Left colon (tissue), 2 donors: Measurements from ENCODE around the gene DUOXA1. TPM values are rescaled to one million over a fixed set of nuclear protein-coding genes. Genes with fewer than 3 reads are reported as not detected.
"Not testable (repeated sequence)": the region's sequence is repeated elsewhere in the genome, so short reads cannot be mapped to it uniquely, and the experiment has no call there.

ENCODE experiments used
- ATAC-seq: fragments of 200-7000 bp; cut with Tn5 transposase; one replicate; pipeline ENCODE4 v1.9.1; 2020; ENCODE audit warnings: mild to moderate bottlenecking, moderate library complexity
- DNase-seq, 2 donors: peaks; one replicate each; pipeline ENCODE4 v3.0.0-alpha.2; 2020
- intact Hi-C, 2 donors: fragments of 100-400 bp; cut with DNase I in 1 of 2; cut with micrococcal nuclease in 1 of 2; formaldehyde crosslinking; loops; one replicate each; pipeline versions ENCODE4 v1.11.2 to v1.14.0; 2022; cut with DNase I, micrococcal nuclease
- total RNA-seq, 2 donors: library from RNA; stranded (reverse); fragmentation: NEBNext Ultra II Directional; extraction: Animal tissue kit (Norgen Biotek cat#: 25700); gene quantifications; one replicate each; pipeline ENCODE4 v1.2.1, GENCODE V29; 2021
- donor health status: DM: no; HTN: no; CAD: no.
- donor health status: DM: yes; HTN: yes; CAD: no.

The DUOXA1 gene
- total RNA-seq, 2 donors from 2014 or later, result 0.67 to 1.6 TPM

DNA sequence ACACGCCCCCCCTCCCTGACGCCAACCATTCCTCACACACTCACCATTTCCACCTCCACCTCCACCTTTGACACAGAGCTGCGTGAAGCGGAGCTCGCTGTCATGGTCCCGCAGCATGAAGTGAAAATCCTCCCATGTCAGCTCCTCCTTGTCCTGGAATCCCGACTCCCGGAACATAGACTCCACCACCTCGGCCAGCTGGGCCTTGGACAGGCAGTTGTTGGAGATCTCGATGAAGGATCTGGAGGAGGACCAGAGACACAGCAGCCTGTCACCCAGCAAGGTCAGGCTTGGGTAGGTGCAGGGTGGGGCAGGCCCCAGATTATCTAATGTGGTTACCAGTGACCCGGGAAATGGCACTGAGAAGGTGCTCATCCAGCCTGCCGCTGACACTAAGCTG, 27.9 kb downstream of the DUOXA1 start:
- ATAC-seq, result no peak
- intact Hi-C loops, result no loop called here
- DNase-seq, result peak in 1 of 2 donors; percentile 15

DNA sequence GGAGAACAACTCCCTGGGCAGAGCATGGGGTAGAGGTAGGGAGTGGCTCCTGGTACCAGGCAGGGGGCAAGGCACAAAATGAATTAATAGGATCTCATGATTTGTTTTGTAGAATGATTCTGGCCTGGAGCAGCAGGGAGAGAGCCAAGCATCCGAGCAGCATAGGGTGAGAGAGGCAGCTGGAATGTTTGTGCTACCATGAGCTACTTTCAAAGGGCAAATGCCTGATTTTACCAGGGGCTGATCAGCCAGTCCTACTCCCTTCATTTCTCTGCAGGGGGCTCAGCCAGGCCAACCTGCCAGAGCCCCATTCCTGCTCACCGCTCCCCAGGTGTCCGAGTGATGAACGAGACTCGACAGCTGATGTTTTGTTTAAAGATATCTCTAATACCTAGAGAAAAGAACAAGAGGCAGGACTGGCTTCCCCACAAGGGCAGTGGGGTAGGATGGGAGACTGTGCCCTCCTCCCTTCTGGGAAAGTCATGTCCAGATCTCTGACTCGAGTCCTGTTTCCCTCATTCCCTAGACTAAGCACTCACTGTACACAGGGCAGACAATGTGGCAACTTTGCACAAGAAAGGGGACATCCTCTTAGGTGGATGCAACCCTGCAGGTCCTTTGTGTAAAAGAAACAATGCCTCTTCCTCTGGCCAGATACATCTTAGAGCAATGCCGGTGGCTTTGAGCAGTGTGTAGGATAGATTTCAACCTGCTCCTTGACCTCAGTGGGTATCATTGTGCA, 28.6 kb downstream of the DUOXA1 start:
- ATAC-seq (no peak), DNase-seq (peak in 1 of 2 donors; percentile 7)

DNA sequence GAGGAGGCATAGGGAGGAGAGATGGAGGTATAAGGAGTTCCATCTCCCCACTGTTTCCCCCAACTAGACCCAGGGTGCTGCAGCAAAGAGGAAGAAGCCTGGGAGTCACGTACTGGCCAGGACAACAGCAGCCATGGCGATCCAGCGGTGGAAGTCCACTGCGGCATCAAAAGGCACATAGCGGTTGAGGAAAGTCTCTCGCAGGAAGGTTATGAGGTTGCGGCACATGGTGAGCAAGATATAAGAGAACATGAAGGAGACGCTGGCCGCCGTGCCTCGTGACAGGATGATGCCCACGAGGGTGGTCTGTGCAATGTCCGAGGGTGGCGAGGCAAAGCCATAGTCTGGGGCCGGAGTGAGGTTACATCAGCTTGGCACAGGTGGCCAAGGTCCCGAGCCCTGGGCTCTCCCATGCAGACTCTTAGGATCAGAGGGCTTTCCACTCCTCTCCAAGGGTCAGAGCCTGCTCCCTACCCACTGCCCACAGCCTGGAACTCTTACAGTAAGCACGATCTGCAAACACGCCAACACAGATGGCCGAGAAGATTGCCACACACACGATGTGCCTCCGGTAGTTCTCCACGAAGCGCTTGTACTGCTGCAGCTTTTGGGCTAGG, 30.0 kb downstream of the DUOXA1 start:
- ATAC-seq (no peak), DNase-seq (peak in 1 of 2 donors; percentile 19)
- intact Hi-C loops, result no loop called here

More for the DNA sequence above, 28.6 kb downstream of the DUOXA1 start:
- intact Hi-C loops, result no loop called here

DNA sequence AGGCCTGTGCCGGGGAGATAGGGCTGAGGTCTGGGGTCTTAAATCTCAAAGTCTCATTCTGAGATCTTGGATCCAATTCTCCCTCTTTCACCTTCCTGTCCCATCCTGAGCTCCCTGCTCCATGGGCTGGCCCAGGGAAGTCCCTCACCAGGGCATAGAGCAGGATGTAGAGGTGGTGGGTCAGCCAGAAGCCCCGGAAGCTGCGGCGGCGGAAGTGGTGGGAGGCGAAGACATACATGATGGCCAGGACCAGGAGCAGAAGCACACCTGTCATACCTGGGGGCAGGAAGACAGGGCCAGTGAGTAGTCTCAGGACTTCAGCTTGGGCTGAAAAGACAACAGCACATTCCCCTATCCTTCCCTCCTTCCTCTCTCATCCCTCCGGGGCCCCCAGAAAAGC, 32.2 kb downstream of the DUOXA1 start:
- intact Hi-C loops, result no loop called here
- no peak for ATAC-seq
- DNase-seq, result peak in 1 of 2 donors; percentile 8

DNA sequence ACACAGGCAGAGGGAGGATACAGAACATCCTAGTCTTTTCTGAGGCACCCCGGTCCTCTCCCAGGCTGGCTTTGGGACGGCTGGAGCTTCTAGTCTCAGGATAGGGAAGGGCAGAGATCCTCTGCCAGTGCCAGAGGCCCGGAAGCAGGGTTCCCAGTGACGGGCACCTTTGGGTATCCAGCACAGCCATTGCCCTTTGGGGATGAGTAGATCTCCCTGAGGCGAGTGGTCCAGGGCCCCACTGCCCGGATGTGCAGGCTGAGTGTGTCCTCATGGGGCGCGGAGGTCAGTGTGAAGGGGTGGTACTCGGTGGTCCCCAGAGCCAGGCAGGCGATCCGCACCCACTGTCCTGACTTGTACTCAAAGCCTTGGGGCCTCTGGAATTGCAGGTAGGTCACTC, 34.0 kb downstream of the DUOXA1 start:
- ATAC-seq (no peak), DNase-seq (peak in 1 of 2 donors; percentile 21)
- intact Hi-C loops, result no loop called here

DNA sequence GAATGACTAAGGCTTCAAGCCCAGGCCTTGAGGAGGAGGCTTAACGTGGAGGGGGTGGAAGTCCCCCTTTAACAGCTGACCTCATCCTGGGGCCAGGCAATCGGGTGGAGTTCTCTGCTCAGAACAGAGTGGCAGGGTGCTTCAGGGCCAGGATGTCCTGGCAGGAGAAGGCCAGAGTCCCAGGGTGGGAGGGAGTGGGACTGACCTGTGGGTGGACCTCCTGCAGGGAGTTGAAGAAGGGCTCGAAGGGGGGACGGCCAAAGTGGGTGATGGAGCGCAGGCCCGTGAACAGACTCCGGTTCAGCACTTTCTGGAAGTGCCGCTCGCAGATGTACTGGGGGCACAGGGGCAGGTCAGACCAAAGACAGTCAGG, 35.3 kb downstream of the DUOXA1 start:
- intact Hi-C loops, result no loop called here
- DNase-seq (peak in 1 of 2 donors; percentile 22), ATAC-seq (no peak)

DNA sequence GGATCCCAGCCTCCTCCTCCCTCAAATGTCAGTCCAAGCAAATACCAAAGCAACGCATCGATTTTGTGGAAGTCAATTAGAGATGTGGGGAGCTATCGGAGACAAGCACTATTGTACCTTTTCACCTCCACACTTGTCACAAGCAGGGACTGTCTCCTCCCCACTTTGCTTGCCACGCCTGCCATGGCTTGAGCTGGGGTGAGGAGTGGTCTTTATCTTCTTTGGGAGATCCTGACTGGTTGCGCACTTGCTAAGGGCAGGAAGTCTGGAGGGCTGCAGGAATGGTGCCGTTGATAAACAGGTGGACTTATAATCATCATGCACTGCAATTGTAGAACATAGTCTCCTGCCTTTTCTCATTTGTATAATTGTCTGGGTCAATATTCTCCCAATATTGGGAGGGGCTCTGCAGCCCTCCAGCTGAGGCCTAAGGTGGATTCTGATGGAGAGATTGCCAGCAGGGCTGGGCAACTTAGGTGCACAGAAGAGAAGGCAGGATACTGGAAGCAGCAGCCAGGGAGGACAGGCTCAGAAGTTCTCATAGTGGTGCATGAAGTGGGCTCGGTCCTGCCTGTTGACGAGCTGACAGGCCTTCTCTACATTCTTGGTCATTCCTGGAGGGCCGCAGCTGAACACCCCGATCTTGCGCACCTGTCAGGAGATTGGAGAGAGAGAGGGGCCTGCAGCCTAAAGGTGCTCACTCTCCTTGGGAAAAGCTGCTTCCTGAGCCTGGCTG, 35.9 kb downstream of the DUOXA1 start:
- intact Hi-C loops, result no loop called here
- DNase-seq, result peak in 1 of 2 donors; percentile 16
- ATAC-seq, result no peak

DNA sequence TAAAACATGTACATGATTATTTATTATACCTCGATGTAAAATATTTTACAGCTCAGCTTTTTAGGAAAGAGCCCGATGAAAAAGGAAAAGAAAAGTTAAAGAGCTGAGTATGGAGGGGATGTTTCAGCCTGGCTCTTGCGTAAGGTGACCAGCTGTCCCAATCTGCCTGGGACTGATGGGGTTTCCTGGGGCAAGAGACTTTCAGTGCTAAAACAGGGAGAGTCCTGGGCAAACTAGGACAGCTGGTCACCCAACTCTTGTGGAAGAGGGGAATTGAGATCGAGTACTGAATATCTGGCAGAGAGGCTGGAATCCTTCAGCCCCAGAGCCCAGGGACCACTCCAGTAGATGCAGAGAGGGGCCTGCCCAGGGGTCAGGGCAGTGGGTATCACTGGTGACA, 36.7 kb downstream of the DUOXA1 start:
- ATAC-seq (no peak), DNase-seq (peak in 1 of 2 donors; percentile 10)
- intact Hi-C loops, result no loop called here

DNA sequence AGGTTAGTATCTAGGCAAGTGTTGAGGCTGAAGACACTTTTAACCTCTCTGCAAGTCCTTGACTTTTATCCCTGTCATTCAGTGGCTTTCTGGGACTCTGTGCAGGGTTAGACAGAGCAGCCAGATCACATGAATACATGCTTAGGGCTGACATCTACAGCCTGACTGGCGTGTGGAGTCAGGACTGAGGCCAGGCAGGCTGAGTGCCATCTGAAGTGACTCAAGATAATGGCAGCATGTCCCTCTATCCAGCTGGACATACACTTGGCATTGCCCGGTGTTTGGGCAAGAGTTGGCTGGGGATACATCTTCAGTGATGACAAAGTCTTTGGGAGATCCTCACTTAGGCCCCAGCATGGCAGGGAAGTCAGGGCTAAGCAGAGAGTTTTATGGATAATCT, 38.1 kb downstream of the DUOXA1 start:
- ATAC-seq (no peak), DNase-seq (peak in 1 of 2 donors; percentile 12)
- intact Hi-C loops, result no loop called here

DNA sequence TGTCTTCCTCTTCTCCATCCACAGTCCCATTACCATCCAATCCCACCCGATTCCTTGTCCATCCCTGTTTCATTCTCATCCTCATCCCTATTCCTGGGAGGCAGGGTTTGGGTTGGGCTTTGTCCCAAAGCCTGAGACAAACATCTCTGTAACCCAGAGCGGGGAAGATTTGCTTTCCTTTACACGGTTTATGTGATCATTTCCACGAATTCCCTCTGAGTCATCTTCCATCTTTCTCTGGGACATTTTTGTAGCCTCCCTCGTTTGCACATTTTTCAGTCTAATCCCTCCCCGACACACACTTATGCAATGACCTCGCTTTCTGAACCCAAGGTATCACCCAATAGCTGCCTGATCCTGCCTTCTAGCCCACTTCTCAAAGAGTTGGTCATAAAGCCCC, 38.5 kb downstream of the DUOXA1 start:
- ATAC-seq (no peak), DNase-seq (peak in 1 of 2 donors; percentile 12)
- intact Hi-C loops, result no loop called here

DNA sequence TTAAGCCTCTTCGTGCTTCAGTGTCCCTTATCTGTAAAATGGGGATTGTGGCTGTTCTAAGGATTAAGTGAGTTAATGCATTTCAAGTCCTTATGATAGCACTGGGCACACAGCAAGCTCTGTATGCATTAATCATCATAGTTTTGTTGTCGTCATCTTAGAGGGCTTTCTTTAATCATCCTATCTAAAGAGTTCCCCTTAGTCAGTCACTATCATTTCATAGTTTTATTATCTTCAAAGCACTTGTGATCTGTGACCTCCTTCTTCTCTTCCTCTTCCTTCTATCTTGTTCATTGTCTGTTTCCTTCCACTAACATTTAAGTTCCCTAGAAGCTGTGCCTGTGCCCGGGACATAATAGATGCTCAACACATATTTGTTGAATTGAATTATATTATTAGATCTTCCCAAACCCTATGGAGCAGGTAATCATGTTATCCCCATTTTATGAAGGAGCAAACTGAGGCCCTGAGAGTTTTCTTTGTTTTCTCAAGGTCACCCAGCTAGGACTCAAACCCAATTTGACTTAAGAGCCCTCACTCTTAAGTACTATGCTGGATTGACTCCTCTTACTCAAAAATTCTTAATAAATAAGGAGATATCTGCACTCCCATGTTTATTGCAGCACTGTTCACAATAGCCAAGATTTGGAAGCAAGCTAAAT, 39.8 kb downstream of the DUOXA1 start:
- ATAC-seq, result peak; percentile 48

DNA sequence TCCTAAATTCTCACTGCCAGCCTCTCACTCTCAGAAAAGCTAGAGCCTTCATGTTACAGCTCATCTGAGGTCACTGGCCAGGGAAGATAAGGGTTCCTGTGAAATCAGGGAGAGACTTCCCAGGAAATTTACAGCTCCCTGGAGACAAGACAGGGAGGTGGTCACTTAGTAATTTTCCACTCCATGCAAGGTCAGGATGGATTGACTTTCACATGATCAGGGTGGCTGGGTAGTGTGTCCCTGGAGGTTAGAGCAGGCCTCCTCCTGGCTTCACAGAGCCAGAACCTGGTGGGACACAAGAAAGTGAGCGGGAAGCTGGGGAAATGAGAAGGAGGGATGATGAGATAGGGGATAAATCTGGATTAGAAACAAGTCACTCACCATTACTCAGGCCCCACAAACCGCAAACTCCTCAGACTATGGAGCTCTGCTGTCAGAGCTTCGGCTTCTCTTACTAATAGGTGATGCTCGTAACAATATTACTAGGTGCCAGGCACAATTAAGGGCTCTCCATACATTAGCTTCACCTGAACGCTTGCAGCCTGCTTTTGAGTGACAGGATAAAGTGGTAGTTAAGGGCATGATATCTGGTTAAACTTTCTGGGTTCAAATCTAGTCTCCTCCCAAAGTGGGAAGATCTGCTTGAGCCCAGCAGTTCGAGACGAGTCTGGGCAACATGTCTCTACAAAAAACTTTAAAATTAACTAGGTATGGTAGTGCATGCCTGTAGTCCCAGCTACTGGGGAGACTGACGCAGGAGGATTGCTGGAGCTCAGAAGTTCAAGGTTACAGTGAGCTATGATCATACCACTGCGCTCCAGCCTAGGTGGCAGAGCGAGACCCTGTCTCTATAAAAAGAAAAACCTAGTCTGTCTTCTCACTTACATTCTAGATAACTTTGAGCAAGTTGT, 40.6 kb downstream of the DUOXA1 start:
- ATAC-seq (no peak), DNase-seq (no peak)
- intact Hi-C loops, result no loop called here

More for the DNA sequence above, 39.8 kb downstream of the DUOXA1 start:
- intact Hi-C loops, result no loop called here
- no peak for DNase-seq

DNA sequence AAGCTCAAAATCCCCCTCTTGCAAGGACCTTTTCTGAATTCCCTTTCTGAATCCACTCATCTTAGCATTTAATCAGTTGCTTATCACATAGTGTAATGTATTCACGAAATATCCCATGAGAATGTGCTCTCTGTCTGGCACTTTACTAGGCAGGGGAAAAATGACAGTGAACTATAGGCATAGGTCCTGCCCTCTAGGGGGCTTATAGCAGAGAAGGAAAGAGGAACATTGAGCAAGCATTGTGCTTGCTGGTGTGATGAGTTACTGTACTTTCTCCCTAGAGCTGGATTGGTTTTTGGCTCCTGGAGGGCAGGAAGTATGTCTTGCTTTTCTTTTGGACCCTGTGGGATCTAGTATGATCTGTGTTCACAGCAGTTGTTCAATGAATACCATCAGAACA, 42.2 kb downstream of the DUOXA1 start:
- intact Hi-C loops, result no loop called here
- DNase-seq (no peak), ATAC-seq (no peak)

DNA sequence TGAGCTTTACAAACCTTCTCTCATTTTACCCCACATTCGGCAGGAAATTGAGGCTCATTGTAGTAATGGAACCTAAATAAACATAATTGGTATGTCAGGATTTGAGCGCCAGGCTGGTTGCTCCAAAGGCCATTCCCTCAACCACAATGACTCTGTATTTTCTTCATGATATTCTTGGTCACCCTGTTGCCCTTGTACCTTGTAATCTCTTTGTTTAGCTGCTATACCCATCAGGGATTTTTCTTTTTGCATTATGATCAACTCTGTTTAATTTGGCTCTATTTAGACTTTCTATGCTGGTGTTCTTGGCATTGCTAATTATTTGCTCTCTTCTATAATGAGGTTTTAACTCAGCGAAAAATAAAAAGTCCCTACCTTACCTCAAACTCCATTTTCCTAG, 45.5 kb downstream of the DUOXA1 start:
- DNase-seq (no peak), ATAC-seq (no peak)
- intact Hi-C loops, result no loop called here

DNA sequence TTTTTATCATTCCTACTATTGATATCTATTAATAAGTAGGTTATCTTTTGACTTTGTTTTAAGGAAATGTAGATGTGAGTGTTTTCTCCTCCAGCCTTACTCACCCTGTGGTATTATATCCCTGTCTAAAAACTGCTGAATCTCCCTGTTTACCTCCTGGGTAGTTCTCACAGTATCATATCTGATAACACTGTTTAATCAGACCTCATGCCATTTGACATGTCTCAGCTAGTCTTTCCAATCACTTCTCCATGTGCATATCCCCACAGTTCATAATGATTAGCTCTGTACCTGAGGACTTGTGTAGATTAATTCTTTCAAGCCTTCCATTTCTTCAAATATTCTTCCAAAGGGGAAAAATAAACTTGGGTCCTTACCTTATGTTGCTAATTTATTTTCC, 46.5 kb downstream of the DUOXA1 start:
- ATAC-seq (peak; percentile 37), DNase-seq (no peak)
- intact Hi-C loops, result no loop called here

DNA sequence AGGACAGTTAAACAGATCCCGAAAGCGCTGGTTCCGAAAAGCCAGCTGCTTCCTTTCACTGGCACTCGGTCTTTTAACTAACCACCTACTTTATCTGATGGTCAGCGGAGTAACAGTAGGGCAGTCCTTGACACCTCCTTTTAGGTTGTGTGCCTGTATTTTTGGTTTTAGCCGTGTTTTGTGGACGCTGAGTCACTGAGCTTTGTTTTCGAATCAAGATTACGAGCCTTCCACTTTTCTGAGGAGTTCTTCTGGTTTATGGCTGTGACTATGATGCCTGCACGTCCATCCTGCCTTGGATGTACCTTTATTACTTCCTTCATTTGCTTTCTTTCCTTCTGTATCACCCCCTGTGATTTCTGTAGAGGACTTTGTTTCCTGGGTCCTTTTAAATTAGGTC, 47.3 kb downstream of the DUOXA1 start:
- intact Hi-C loops, DNase-seq: not testable (repeated sequence)
- peak; percentile 77 for ATAC-seq

DNA sequence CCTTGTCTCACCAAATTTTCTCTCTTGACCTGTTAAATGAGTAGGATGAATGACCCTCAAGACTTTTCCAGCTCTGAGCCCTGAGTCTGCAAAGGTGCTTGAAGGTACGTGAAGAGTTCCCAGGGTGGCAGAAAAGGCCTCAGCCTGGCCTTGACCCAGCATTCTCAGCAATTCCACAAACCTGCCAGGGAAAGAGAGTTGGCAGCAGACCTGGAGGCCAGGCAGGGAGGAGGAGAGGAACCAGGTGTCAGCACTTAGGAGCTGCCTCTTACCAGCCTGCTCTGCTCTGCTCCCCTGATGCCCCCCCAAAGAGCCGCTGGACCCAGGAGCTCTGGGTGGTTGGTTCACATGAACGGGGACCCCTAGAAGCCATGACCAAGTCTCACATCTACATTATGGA, 49.1 kb downstream of the DUOXA1 start:
- intact Hi-C loops, DNase-seq, ATAC-seq: not testable (repeated sequence)

DNA sequence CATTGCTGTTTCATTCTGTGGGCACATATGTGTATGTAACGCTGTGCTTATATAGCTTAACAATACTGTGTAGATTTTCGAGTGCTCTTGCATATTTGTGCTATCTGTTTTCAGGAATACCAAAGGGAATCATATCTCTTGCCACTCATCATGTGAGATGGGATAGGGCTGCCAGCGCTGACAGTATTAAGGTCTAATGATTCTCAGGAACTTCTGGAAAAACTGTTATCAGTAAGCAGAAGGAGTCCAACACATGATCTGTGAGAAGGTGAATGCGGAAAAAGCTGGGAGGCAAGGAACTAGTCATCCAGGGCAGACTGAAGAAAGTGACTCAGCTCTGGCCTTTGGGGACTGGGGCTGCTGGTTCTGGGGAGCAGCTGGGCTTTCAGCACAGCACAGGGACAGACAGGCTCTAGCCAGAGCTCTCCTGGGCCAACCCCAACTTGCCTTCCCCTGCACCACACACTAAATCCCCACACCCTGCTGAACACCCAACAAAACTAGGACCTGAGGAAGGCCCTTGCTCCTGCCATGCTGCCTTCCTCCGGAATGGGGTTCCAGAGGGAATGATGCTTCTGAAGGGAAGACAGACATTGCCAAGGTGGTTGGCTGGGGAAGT, 49.9 kb downstream of the DUOXA1 start:
- intact Hi-C loops, ATAC-seq, DNase-seq: not testable (repeated sequence)
